K562 (cell line): ENCODE results near the gene ARHGAP28. TPM values are rescaled to one million over a fixed set of nuclear protein-coding genes. Genes with fewer than 3 reads are reported as not detected.
A peak's percentile ranks its signal among the peaks of the same experiment; 100 is the strongest.

Source experiments
- ATAC-seq: fragments of 200-7000 bp; cut with Tn5 transposase; 3 replicates; pipeline ENCODE4 v1.9.1; 2020; ENCODE audit warnings: moderate library complexity
- BruUV-seq: library from RNA; stranded (reverse); fragments of 400-500 nt; replicated peaks from 2 replicates; lab custom pipeline; 2021; lab: Mats Ljungman, UMichigan
- CTCF ChIA-PET: fragments of 300-600 bp; formaldehyde crosslinking; extraction: SDS; loops from one replicate; lab custom pipeline; 2021; ENCODE audit warnings: low intra/inter-chr PET ratio; lab: Yijun Ruan, JAX
- POLR2A ChIA-PET: fragments of 300-600, 350-650 bp; sonication (Branson Sonifier 250); formaldehyde crosslinking; extraction: SDS; loops from one replicate; lab custom pipeline; 2021; ENCODE audit warnings: antibody characterized with exemption, inconsistent platforms; lab: Yijun Ruan, JAX
- DNase-seq, 4 experiments: peaks; one replicate each; pipeline versions ENCODE4 v3.0.0 to v3.0.0-alpha.2; 2011 to 2018; ENCODE audit warnings: low spot score in 3 of 4, mixed read lengths in 3 of 4; ENCODE audit errors: extremely low read depth in 1 of 4
- FAIRE-seq: peaks from 2 replicates; lab custom pipeline; 2011; peaks lifted over from hg19 to GRCh38; lab: Jason Lieb, UNC
- H2AFZ ChIP-seq: 2 replicates; pipeline ENCODE4 v1.6.0; 2011; ENCODE audit warnings: low read depth, low read length, control low read depth, inconsistent platforms
- H3K27ac ChIP-seq: fragments of 200-600 bp; 3 replicates; pipeline ENCODE4 v1.8.0; 2011; ENCODE audit warnings: low read depth, mild to moderate bottlenecking, control low read depth, inconsistent platforms, low read length, moderate library complexity, mixed read lengths; ENCODE audit errors: extremely low read depth
- H3K27me3 ChIP-seq, 2 experiments: fragments of 300-600 bp in 1 of 2; 2 replicates in 1 of 2; 3 replicates in 1 of 2; pipeline versions ENCODE4 v1.6.0 to v1.8.0; 2011; ENCODE audit warnings: inconsistent platforms in 2 of 2, low read length in 2 of 2, mild to moderate bottlenecking in 1 of 2, mixed read lengths in 1 of 2, moderate library complexity in 1 of 2; ENCODE audit not compliant: control insufficient read depth in 2 of 2, insufficient read depth in 2 of 2
- H3K36me3 ChIP-seq: fragments of 300-600 bp; 3 replicates; pipeline ENCODE4 v1.8.0; 2011; ENCODE audit warnings: mild to moderate bottlenecking, low read length, inconsistent platforms; ENCODE audit not compliant: control insufficient read depth, insufficient read depth
- H3K4me1 ChIP-seq, 2 experiments: fragments of 200-600 bp in 1 of 2; replicated peaks in 1 of 2; 2 replicates in 1 of 2; 3 replicates in 1 of 2; pipeline versions ENCODE4 v1.5.1 to v1.8.0; 2011; ENCODE audit warnings: inconsistent platforms in 2 of 2, low read length in 2 of 2, mild to moderate bottlenecking in 1 of 2, mixed read lengths in 1 of 2, moderate library complexity in 1 of 2; ENCODE audit not compliant: control insufficient read depth in 2 of 2, insufficient read depth in 2 of 2
- H3K4me2 ChIP-seq: 2 replicates; pipeline ENCODE4 v1.6.1; 2011; ENCODE audit warnings: low read length, control low read depth, inconsistent platforms, mixed read lengths; ENCODE audit not compliant: insufficient read depth
- H3K4me3 ChIP-seq: fragments of 200-600 bp; sonication (generic), shearing (Covaris generic); 2 replicates; pipeline ENCODE4 v1.5.1; 2016; ENCODE audit warnings: control low read depth, inconsistent platforms
- H3K79me2 ChIP-seq: fragments of 200-600 bp; 3 replicates; pipeline ENCODE4 v1.8.0; 2011; ENCODE audit warnings: low read length, inconsistent platforms; ENCODE audit not compliant: control insufficient read depth, insufficient read depth
- H3K9ac ChIP-seq, 2 experiments: 2 replicates each; pipeline versions ENCODE4 v1.6.0 to v1.6.1; 2011; ENCODE audit warnings: low read depth in 2 of 2, low read length in 2 of 2, control low read depth in 1 of 2, inconsistent platforms in 1 of 2, mild to moderate bottlenecking in 1 of 2, mixed read lengths in 1 of 2; ENCODE audit not compliant: insufficient read depth in 1 of 2
- H3K9me1 ChIP-seq: one replicate; pipeline ENCODE4 v1.6.0; 2011; ENCODE audit warnings: inconsistent platforms, mild to moderate bottlenecking, low read length, moderate library complexity; ENCODE audit not compliant: control insufficient read depth, insufficient read depth
- H3K9me3 ChIP-seq: replicated peaks from 2 replicates; pipeline ENCODE4 v1.5.1; 2011; ENCODE audit warnings: low read depth, low read length, inconsistent platforms; ENCODE audit not compliant: control insufficient read depth, insufficient read depth
- H4K20me1 ChIP-seq: replicated peaks from 2 replicates; pipeline ENCODE4 v1.6.1; 2011; ENCODE audit warnings: low read length, inconsistent platforms, mixed read lengths; ENCODE audit not compliant: control insufficient read depth, insufficient read depth
- CHD1 ChIP-seq: fragments of 200-600 bp; sonication (generic); IDR thresholded peaks from one replicate; pipeline ENCODE4 v1.6.1; 2012; ENCODE audit warnings: mild to moderate bottlenecking, moderate library complexity, low read length, inconsistent platforms
- SNRNP70 ChIP-seq: fragments of 200-400 bp; formaldehyde crosslinking; optimal IDR thresholded peaks from 2 replicates; pipeline ENCODE3; 2017; ENCODE audit warnings: low read depth, low read length
- STAT5A ChIP-seq: IDR thresholded peaks from 2 replicates; pipeline ENCODE4 v1.6.1; 2012; ENCODE audit warnings: low read length, inconsistent platforms, borderline replicate concordance
- ZNF224 ChIP-seq: sonication (generic); formaldehyde crosslinking; IDR thresholded peaks from 2 replicates; pipeline ENCODE4 v1.8.0; 2022; ENCODE audit warnings: mild to moderate bottlenecking, missing genetic modification reagents
- WGBS: fragments of 100-300 bp; shearing (Covaris generic); methylation state at CpG from one replicate; pipeline ENCODE4 v1.1.6; 2016; ENCODE audit warnings: low coverage, mixed read lengths; ENCODE audit not compliant: insufficient coverage; ENCODE audit errors: missing lambda C conversion rate; 5-methylcytosine and 5-hydroxymethylcytosine counted together
- in situ Hi-C: fragments of 300-500 bp; cut with MboI; formaldehyde crosslinking; loops from 4 replicates; pipeline ENCODE4 v1.15.0; 2018; ENCODE audit warnings: inconsistent platforms, mixed read lengths
- intact Hi-C: fragments of 100-400 bp; cut with micrococcal nuclease; formaldehyde crosslinking; loops from 2 replicates; pipeline ENCODE4 v1.14.2; 2022
- polyA plus RNA-seq, 8 experiments: library from polyadenylated mRNA; depleted of rRNA in 4 of 8; stranded (reverse) in 5 of 8; unstranded in 3 of 8; fragments of >200 nt; fragmentation: Nextera tagmentation in 2 of 8; fragmentation: Illumina TruSeq in 1 of 8; extraction: Ambion mirVana in 2 of 8; extraction: Trizol in 1 of 8; gene quantifications; 2 replicates each; pipeline versions ENCODE4 v1.2.1 to v1.2.3, GENCODE V29; 2011 to 2014; ENCODE audit warnings: inconsistent platforms in 1 of 8, missing spikeins in 1 of 8
- total RNA-seq, 7 experiments: library from RNA; depleted of rRNA in 6 of 7; stranded (reverse); fragments of >200 nt in 6 of 7; fragmentation: Illumina TruSeq in 2 of 7; extraction: Trizol in 2 of 7; gene quantifications; 2 replicates each; pipeline versions ENCODE4 v1.2.1 to v1.2.3, GENCODE V29; 2011 to 2021; ENCODE audit warnings: low replicate concordance in 1 of 7
- TF ChIP-seq, protein P1 (sequence below): sonication (generic); formaldehyde crosslinking; IDR thresholded peaks from 2 replicates; pipeline ENCODE4 v1.4.0; 2020; ENCODE audit warnings: mild to moderate bottlenecking, missing genetic modification reagents
- TF ChIP-seq, protein P2 (sequence below): fragments of 250-450 bp; sonication (Bioruptor Pico); IDR thresholded peaks from 2 replicates; pipeline ENCODE4 v1.8.0; 2021; ENCODE audit warnings: borderline replicate concordance, mild to moderate bottlenecking, moderate library complexity; ENCODE audit not compliant: poor library complexity, severe bottlenecking

ARHGAP28 gene
- total and polyA plus RNA-seq, 9 of the 15 experiments (the other 6 are each of a cell fraction or from before 2014, with no cell fraction given): 0.93 to 5.9 (median 5.0) TPM

DNA sequence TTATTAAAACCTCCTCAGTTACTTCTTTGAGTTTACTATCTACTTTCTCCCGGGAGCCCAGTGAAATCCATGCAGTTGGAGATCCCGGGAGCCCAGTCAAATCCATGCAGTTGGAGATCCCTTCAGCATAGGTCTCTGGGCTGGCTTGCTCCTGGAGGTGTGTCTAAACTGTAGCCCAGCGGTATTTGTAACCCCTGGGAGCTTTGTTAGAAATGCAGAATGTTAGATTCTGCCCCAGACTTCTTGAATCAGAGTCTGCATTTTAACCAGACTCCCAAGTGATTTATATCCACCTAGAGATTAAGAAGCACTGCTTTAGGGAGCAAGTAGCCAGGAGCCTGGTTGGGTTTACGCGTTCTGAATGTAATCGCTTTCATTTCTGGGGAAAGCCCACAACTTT, 54.5 kb downstream of the ARHGAP28 start:
- 0% methylated on average over 6 of the region's 6 CpGs for WGBS
- no peaks in the 10 kb centered on the region; a peak in 1 of 5 replicates for H3K27me3 ChIP-seq
- in situ Hi-C loops: no loop called here
- intact Hi-C loops: no loop called here
- H3K4me3 ChIP-seq: no peak overlapping the region
- peak; percentile 25; the same call in 1 of the 3 replicates for ATAC-seq
- H3K4me1 ChIP-seq: peaks cover 3 to 4% of the 10 kb centered on the region in 2 experiments; a peak in 2 of 5 replicates
- H3K9me1 ChIP-seq: no peaks in the 10 kb centered on the region
- no peak overlapping the region for H3K27ac ChIP-seq
- no peak for TF ChIP-seq ZNF224 (CRISPR knock-in tag)
- no peak overlapping the region for H3K4me2 ChIP-seq
- H2AFZ ChIP-seq: no peak overlapping the region
- H3K36me3 ChIP-seq: no peaks in the 10 kb centered on the region
- DNase-seq: no peak
- POLR2A ChIA-PET: interaction anchor here (1.1 to 1.4 kb wide), 2 partner anchors 17 to 20 kb away, joined by 5 read pairs; no protein-coding TSS in a partner anchor
- H3K79me2 ChIP-seq: no peaks in the 10 kb centered on the region
- no peaks in the 10 kb centered on the region for H4K20me1 ChIP-seq
- 0 out of 2 replicates have a peak, but pooled peaks cover 2% of the 10 kb centered on the region for H3K9me3 ChIP-seq
- H3K9ac ChIP-seq: no peak overlapping the region
- BruUV-seq: no TSS peak
- no peak for FAIRE-seq
- CTCF ChIA-PET: no interaction called here

DNA sequence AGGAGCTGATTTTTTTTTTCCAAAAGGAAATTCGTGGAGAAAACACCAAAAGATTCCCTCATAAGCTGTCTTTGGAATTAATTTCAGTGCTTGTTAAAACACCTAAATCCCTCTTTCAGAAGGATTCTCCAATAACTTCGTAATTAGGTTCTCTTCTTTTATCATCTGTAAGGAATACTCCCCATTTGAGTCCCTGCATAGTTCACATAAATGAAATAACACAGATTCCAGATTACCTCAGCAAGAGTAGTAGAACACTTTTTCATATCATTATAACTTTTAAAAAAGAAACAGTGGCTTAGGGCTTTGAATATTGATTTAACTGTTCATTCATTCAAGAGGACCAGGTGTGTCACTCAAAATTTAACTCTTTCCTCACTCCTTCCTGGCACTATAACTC, 55.5 kb downstream of the ARHGAP28 start:
- peaks cover 3 to 4% of the 10 kb centered on the region in 2 experiments; a peak in 2 of 5 replicates for H3K4me1 ChIP-seq
- H3K79me2 ChIP-seq: no peaks in the 10 kb centered on the region
- POLR2A ChIA-PET: interaction anchor here (1.1 kb wide), 1 partner anchor 19 kb away, joined by 5 read pairs; no protein-coding TSS in a partner anchor
- in situ Hi-C loops: no loop called here
- TF ChIP-seq STAT5A (no peak), SNRNP70 (no peak), CHD1 (no peak)
- TF ChIP-seq, protein P1, sequence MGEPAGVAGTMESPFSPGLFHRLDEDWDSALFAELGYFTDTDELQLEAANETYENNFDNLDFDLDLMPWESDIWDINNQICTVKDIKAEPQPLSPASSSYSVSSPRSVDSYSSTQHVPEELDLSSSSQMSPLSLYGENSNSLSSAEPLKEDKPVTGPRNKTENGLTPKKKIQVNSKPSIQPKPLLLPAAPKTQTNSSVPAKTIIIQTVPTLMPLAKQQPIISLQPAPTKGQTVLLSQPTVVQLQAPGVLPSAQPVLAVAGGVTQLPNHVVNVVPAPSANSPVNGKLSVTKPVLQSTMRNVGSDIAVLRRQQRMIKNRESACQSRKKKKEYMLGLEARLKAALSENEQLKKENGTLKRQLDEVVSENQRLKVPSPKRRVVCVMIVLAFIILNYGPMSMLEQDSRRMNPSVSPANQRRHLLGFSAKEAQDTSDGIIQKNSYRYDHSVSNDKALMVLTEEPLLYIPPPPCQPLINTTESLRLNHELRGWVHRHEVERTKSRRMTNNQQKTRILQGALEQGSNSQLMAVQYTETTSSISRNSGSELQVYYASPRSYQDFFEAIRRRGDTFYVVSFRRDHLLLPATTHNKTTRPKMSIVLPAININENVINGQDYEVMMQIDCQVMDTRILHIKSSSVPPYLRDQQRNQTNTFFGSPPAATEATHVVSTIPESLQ: no peak
- TF ChIP-seq, protein P2, sequence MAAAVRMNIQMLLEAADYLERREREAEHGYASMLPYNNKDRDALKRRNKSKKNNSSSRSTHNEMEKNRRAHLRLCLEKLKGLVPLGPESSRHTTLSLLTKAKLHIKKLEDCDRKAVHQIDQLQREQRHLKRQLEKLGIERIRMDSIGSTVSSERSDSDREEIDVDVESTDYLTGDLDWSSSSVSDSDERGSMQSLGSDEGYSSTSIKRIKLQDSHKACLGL (CRISPR knock-in tag): no peak
- TF ChIP-seq, all 486 proteins: peak for 0
- FAIRE-seq (no peak), ATAC-seq (no peak), DNase-seq (no peak)
- Histone ChIP-seq H3K4me3 (no peak overlapping the region), H4K20me1 (no peaks in the 10 kb centered on the region), H2AFZ (no peak overlapping the region), H3K27ac (no peak overlapping the region), H3K9me1 (no peaks in the 10 kb centered on the region), H3K27me3 (no peaks in the 10 kb centered on the region; a peak in 1 of 5 replicates), H3K9me3 (0 out of 2 replicates have a peak, but pooled peaks cover 2% of the 10 kb centered on the region), H3K36me3 (no peaks in the 10 kb centered on the region), H3K9ac (no peak overlapping the region), H3K4me2 (no peak overlapping the region)
- no TSS peak for BruUV-seq
- CTCF ChIA-PET: no interaction called here
- 2% methylated on average over 2 of the region's 2 CpGs for WGBS
- intact Hi-C loops: no loop called here
